ENCODE results near the gene MAPK8IP3. TPM values are rescaled to one million over a fixed set of nuclear protein-coding genes. Genes with fewer than 3 reads are reported as not detected.

MAPK8IP3 gene
- total RNA-seq, 1 donor from 2014 or later: 28.5 TPM

DNA sequence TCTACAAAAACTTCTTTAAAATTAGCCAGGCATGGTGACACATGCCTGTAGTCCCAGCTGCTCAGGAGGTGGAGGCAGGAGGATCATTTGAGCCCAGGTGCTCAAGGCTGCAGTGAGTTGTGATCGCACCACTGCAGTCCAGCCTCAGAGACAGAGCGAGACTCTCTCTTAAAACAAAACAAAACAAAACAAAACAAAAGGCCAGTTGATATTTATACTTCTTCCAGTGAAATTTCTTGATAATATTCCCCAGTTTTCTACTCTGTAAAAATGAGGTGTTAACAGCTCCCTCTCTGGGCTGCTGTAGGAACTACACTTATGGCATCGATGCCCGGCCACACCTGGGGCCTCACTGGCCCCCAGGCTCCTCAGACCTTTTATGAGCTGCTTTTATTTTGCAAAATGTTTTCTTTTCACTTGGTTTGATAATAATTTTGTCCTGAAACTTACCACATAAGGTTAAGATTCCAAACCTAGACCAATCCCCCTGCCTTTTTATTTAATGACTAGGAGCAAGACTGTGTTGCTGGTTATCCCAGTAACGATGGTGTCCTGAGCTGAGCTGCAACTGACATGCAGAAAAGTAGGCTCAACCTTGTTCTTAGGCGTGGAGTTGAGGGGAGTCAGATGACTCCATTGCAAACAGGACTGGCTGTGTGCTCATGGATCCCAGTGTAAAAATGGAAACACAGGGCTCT is 17.6 kb downstream of the MAPK8IP3 start:
- Histone ChIP-seq H4K20me1 (ENCODE audit: low read depth) (peaks cover 6% of the 10 kb centered on the region), H3K9ac (no peak overlapping the region)

GRCh38 chr16:1724491-1724890 is 18.5 kb downstream of the MAPK8IP3 start:
- Histone ChIP-seq H3K9ac (no peak overlapping the region), H3K27ac (no peak overlapping the region), H3K4me1 (no peaks in the 10 kb centered on the region), H3K27me3 (no peaks in the 10 kb centered on the region), H3K79me2 (ENCODE audit: low read depth) (peaks cover 8% of the 10 kb centered on the region), H3K9me3 (ENCODE audit: low read depth) (no peaks in the 10 kb centered on the region), H3F3A (ENCODE audit: low read depth) (peaks cover 3% of the 10 kb centered on the region), H3K4me3 (no peak overlapping the region), H4K20me1 (ENCODE audit: low read depth) (peaks cover 8% of the 10 kb centered on the region), H2AFZ (replicated peaks) (no peak overlapping the region), H3K4me2 (no peak overlapping the region), H3K36me3 (no peaks in the 10 kb centered on the region)
- Mint-ChIP-seq H3K4me3 (no peak overlapping the region), H3K27me3 (ENCODE audit: insufficient read depth, low read depth) (peaks cover 2% of the 10 kb centered on the region), H3K9me3 (no peaks in the 10 kb centered on the region), H3K27ac (no peak overlapping the region), H3K4me1 (peaks cover 7% of the 10 kb centered on the region), H3K36me3 (peaks cover 12% of the 10 kb centered on the region)
- DNase-seq (ENCODE audit: low spot score): no peak
- TF ChIP-seq EZH2phosphoT487 (IDR thresholded peaks at IDR 0.05) (no peak), EZH2 (IDR thresholded peaks at IDR 0.05) (no peak)
- TF ChIP-seq, protein P1, sequence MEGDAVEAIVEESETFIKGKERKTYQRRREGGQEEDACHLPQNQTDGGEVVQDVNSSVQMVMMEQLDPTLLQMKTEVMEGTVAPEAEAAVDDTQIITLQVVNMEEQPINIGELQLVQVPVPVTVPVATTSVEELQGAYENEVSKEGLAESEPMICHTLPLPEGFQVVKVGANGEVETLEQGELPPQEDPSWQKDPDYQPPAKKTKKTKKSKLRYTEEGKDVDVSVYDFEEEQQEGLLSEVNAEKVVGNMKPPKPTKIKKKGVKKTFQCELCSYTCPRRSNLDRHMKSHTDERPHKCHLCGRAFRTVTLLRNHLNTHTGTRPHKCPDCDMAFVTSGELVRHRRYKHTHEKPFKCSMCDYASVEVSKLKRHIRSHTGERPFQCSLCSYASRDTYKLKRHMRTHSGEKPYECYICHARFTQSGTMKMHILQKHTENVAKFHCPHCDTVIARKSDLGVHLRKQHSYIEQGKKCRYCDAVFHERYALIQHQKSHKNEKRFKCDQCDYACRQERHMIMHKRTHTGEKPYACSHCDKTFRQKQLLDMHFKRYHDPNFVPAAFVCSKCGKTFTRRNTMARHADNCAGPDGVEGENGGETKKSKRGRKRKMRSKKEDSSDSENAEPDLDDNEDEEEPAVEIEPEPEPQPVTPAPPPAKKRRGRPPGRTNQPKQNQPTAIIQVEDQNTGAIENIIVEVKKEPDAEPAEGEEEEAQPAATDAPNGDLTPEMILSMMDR (IDR thresholded peaks at IDR 0.05): no peak

More for the DNA sequence above, 17.6 kb downstream of the MAPK8IP3 start:
- no peak overlapping the region for H3K4me3 ChIP-seq
- Mint-ChIP-seq H3K4me3 (no peak overlapping the region), H3K27me3 (ENCODE audit: insufficient read depth, low read depth) (peaks cover 2% of the 10 kb centered on the region), H3K4me1 (peaks cover 7% of the 10 kb centered on the region), H3K27ac (no peak overlapping the region), H3K9me3 (no peaks in the 10 kb centered on the region), H3K36me3 (peaks cover 12% of the 10 kb centered on the region)
- no peaks in the 10 kb centered on the region for H3K4me1 ChIP-seq
- no peak overlapping the region for H3K27ac ChIP-seq
- H3K27me3 ChIP-seq: no peaks in the 10 kb centered on the region
- peaks cover 3% of the 10 kb centered on the region for H3F3A ChIP-seq (ENCODE audit: low read depth)
- peak; percentile 47 for DNase-seq (ENCODE audit: low spot score)
- no peak overlapping the region for H3K4me2 ChIP-seq
- no peaks in the 10 kb centered on the region for H3K9me3 ChIP-seq (ENCODE audit: low read depth)
- H2AFZ ChIP-seq (replicated peaks): no peak overlapping the region
- no peaks in the 10 kb centered on the region for H3K36me3 ChIP-seq
- TF ChIP-seq, protein P1 (IDR thresholded peaks at IDR 0.05): peak; percentile 77
- no peak for TF ChIP-seq EZH2 (IDR thresholded peaks at IDR 0.05)
- peaks cover 8% of the 10 kb centered on the region for H3K79me2 ChIP-seq (ENCODE audit: low read depth)

GRCh38 chr16:1726661-1727502 is 20.9 kb downstream of the MAPK8IP3 start:
- Histone ChIP-seq H3K9ac (no peak overlapping the region), H3K4me2 (no peak overlapping the region), H3K9me3 (ENCODE audit: low read depth) (no peaks in the 10 kb centered on the region), H2AFZ (replicated peaks) (no peak overlapping the region), H3K27me3 (no peaks in the 10 kb centered on the region), H3F3A (ENCODE audit: low read depth) (peaks cover 3% of the 10 kb centered on the region), H3K27ac (no peak overlapping the region), H3K4me3 (no peak overlapping the region), H3K4me1 (no peaks in the 10 kb centered on the region), H3K79me2 (ENCODE audit: low read depth) (peaks cover 8% of the 10 kb centered on the region), H3K36me3 (no peaks in the 10 kb centered on the region), H4K20me1 (ENCODE audit: low read depth) (peaks cover 8% of the 10 kb centered on the region)
- TF ChIP-seq, protein P1 (IDR thresholded peaks at IDR 0.05): no peak
- TF ChIP-seq EZH2 (IDR thresholded peaks at IDR 0.05) (no peak), EZH2phosphoT487 (IDR thresholded peaks at IDR 0.05) (no peak)
- H3K27ac Mint-ChIP-seq: peak overlapping the region; percentile 34
- no peaks in the 10 kb centered on the region for H3K9me3 Mint-ChIP-seq
- no peak for DNase-seq (ENCODE audit: low spot score)
- peaks cover 7% of the 10 kb centered on the region for H3K4me1 Mint-ChIP-seq
- peaks cover 13% of the 10 kb centered on the region for H3K36me3 Mint-ChIP-seq
- H3K27me3 Mint-ChIP-seq (ENCODE audit: insufficient read depth, low read depth): no peaks in the 10 kb centered on the region
- H3K4me3 Mint-ChIP-seq: no peak overlapping the region

Data from neural progenitor cell (in vitro differentiated cells).